HG03064 (cell line): Measurements from ENCODE around the gene PPP2R5B.

Experiments used
- ATAC-seq: cut with Tn5 transposase; IDR thresholded peaks from one replicate; pipeline ENCODE4 v1.9.1; 2021; ENCODE audit warnings: low read depth; ENCODE audit not compliant: unreplicated experiment

Gene PPP2R5B

GRCh38 chr11:64905516-64906313 is 18.8 kb upstream of the PPP2R5B start:
- ATAC-seq, result no peak

DNA sequence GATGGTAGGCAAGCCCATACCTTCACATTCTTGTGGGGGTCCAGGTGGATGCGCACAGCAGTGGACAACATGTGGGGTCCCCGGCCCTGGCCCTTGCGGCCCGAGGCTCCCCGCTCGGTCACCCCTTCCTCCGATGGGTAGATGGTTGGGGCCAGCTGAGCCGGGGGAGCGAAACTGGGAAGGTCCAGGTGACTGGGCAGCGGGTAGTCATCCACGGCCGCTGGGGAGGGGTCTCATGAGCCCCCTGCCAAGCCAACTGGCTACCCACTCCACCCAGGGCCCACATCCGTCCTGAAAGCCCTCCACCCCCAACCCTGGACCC is 18.2 kb upstream of the PPP2R5B start:
- ATAC-seq, result no peak

DNA sequence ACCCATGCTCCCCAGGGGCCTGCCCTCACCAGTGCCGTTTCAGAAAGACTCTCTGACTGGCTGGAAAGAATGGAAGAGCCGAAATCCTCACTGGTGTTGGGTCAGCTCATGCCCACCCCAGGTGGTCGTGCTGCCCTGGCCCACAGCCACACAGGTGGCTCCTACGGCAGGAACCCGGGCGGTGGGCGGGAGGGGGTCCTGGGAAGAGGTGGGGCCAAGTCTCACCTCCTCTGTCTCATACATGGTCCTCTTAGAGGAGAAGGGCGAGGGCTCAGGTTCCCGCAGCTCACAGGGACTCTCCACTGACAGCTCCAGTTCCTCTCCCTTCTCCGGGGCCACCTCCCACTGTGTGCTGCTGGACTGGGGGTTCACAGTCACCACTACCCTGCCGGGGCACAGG is 15.7 kb upstream of the PPP2R5B start:
- ATAC-seq, result no peak

- no peak for ATAC-seq
Observed at GRCh38 chr11:64909653-64910343, 14.7 kb upstream of the PPP2R5B start.

- ATAC-seq, result no peak
Observed at GRCh38 chr11:64910451-64911093, 13.9 kb upstream of the PPP2R5B start.

- no peak for ATAC-seq
Observed at GRCh38 chr11:64911142-64911541, 13.3 kb upstream of the PPP2R5B start.

DNA sequence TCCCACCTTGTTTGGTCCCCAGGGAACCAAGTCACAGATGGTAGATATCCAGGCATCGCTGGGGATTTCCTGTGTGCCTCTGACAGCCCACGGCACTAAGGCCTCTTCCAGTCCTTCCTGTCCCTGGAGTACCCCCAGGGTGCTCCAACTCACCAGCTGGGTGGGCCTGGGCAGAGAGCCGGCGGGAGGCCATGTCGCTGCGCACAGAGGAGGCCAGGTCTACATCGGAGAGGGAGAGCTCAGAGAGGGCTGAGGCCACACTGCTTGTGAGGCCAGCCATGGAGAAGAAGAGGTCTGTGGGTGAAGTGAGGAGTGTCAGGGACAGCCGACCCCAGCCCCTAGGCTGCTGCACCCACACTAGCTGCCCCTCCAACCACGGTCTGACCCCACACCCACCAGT is 12.8 kb upstream of the PPP2R5B start:
- ATAC-seq, result no peak

DNA sequence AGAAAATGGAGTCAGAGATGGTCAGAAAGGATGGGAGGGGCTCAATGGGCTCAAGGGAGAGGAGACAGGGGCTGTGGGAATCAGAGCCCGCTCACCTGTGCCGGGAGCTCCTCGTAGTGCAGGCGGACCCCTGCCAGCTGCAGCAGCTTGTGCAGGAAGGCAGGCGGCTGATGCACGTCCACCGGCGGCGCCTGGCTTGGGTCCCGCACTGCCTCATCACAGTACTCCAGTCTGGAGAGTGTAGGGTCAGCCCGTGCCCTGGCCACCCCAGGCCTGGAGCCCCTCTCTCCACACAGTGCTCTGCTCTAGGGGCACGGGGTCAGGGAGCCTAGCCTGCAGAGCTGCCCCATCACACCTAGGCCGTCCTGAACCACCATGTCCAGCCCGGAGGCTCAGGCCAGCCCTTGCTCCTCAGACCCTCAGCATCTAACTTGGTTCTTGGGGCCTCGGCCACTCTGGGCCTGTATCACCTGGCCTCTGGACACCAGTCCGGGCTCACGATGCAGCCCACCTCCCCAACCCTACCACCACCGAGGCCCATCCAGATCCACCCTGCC is 11.2 kb upstream of the PPP2R5B start:
- no peak for ATAC-seq

DNA sequence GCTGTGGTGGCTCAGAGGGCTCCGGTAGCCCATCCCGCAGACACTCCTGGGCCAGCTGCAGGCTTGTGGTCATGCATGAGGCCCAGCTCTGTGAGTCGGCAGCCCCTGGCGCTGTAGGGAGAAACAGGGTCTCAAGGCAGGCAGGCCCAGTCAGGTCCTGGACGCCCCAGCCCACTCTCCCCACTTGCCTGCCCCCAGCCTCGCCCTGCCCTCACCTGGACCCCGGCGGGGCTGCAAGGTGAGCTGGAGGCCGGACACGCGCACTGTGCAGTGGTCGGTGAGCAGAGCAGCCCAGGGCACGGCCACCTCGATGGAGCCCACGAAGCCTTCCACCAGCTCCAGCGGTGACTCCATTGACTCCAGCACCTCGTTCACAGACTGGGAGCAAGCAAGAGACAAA is 10.4 kb upstream of the PPP2R5B start:
- no peak for ATAC-seq

GRCh38 chr11:64915376-64915887 is 9.1 kb upstream of the PPP2R5B start:
- no peak for ATAC-seq

DNA sequence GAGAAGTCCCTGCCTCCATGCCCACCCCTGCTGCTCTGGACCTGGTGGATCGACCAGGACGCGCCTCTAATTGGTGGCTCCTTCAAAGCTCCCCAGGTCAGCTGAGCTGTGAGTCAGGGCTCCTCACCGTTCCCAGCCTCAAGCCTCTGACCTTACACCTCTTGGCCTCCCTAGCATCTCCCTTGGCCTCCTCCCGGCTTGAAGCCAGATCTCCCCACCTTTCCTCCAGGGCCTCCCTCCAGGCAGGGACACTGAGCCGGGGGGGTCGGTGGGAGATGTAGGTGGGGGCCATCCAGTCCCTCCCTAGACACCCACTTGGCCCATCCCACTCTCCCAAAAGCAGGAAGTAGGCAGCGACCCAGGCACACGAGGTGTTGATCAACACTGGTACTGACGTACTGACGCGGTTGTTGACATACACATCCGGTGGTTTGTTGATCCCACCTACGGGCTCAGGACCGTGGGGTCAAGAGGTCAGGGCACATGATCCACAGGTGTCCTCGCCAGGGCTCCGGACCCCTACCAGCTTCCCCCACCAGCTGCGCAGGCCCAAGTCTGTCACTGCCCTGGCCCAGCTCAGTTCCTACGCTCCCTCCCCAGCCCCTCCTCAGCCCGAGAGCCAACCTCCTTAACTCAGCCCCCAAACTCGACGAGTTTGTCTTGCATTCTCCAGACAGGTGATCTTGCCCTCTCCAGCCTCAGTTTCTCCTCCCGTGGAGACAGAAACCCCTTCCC is 8.3 kb upstream of the PPP2R5B start:
- ATAC-seq, result no peak

- ATAC-seq, result peak; percentile 91
Observed at GRCh38 chr11:64916775-64917662, 7.5 kb upstream of the PPP2R5B start, which contains the start of gene ATG2A. TSS of gene ATG2A (minus strand) at chr11:64917209. CDS start at chr11:64917135, 74 bp downstream.

- ATAC-seq, result no peak
Observed at GRCh38 chr11:64917663-64917995, 6.9 kb upstream of the PPP2R5B start.

- no peak for ATAC-seq
Observed at GRCh38 chr11:64918017-64918416, 6.5 kb upstream of the PPP2R5B start.

DNA sequence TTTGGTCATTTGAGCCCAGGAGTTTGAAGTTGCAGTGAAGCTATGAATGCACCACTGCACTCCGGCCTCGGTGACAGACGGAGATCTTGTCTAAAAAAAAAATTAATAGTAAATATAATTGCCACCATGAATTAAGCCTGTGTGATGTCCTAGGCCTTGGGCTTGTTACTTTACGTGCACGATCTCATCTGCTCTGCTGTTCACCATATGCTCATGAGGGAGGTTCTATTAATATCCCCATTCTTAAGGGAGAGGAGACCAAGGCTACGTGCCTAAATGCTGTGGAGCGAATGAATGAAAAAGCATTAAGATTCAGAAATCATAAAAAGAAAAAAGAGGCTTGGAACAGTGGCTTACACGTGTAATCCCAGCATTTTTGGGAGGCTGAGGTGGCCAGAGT is 4.9 kb upstream of the PPP2R5B start:
- ATAC-seq, result no peak

- no peak for ATAC-seq
Observed at GRCh38 chr11:64920124-64920523, 4.4 kb upstream of the PPP2R5B start.

GRCh38 chr11:64921384-64921783 is 3.1 kb upstream of the PPP2R5B start:
- no peak for ATAC-seq

DNA sequence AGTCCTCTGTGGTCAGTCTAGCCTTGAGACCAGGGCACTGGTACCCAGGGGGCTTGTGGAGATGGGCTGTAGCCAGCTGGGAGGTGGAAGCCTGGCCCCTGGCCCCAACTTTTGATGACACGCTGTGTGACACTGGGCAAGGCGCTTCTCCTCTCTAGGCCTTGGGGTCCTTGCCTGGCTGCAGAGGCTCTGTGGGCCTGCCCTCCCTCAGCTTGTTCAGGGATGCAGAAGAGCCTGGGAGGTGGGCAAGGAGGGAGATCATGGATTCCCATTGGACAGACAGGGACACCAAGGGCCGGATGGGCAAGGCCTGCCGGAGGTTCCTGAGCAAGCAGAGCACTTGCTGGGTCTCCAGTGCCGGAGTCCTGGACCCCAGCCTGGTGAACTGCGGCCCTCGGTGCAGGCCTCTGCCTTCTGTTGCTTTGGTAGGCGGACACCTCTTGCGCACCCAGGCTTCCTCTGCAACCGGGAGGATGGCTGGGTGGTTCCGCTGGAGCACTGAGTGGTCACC is 1.3 kb upstream of the PPP2R5B start:
- ATAC-seq, result no peak

- ATAC-seq, result peak; percentile 16
Observed at GRCh38 chr11:64924910-64925284, 408 bp downstream of the PPP2R5B start.
